Endodermal cell (in vitro differentiated cells): ENCODE measurements around the gene ZNF776. TPM values are rescaled to one million over a fixed set of nuclear protein-coding genes. Genes with fewer than 3 reads are reported as not detected.
"Not testable (repeated sequence)": the region's sequence is repeated elsewhere in the genome, so short reads cannot be mapped to it uniquely, and the experiment has no call there.

ENCODE experiments used
- DNase-seq: peaks from one replicate; pipeline ENCODE4 v3.0.0-alpha.2; 2017
- H3K27ac ChIP-seq: 2 replicates; pipeline ENCODE4 v1.5.1; 2013; ENCODE audit warnings: mild to moderate bottlenecking, low read depth, low read length, moderate library complexity
- H3K27me3 ChIP-seq: 2 replicates; pipeline ENCODE4 v1.6.1; 2013; ENCODE audit warnings: mild to moderate bottlenecking, low read length, moderate library complexity; ENCODE audit not compliant: insufficient read depth, control insufficient read depth, poor library complexity, severe bottlenecking
- H3K36me3 ChIP-seq: 2 replicates; pipeline ENCODE4 v1.7.0; 2013; ENCODE audit warnings: mild to moderate bottlenecking, low read length, moderate library complexity; ENCODE audit not compliant: control insufficient read depth, insufficient read depth
- H3K4me1 ChIP-seq: one replicate; pipeline ENCODE4 v1.7.0; 2013; ENCODE audit warnings: low read length; ENCODE audit not compliant: control insufficient read depth, insufficient read depth
- H3K4me3 ChIP-seq: 2 replicates; pipeline ENCODE4 v1.5.1; 2013; ENCODE audit warnings: mild to moderate bottlenecking, low read length, moderate library complexity
- H3K9ac ChIP-seq: 2 replicates; pipeline ENCODE4 v1.6.1; 2013; ENCODE audit warnings: mild to moderate bottlenecking, low read length, moderate library complexity; ENCODE audit not compliant: poor library complexity, severe bottlenecking; ENCODE audit errors: extremely low read depth
- H3K9me3 ChIP-seq: 2 replicates; pipeline ENCODE4 v1.6.1; 2013; ENCODE audit warnings: mild to moderate bottlenecking, low read length, moderate library complexity; ENCODE audit not compliant: control insufficient read depth
- H3K27ac Mint-ChIP-seq: 2 replicates; pipeline ENCODE4 v1.8.0; 2020; ENCODE audit warnings: mixed read lengths
- H3K27me3 Mint-ChIP-seq: 2 replicates; pipeline ENCODE4 v1.8.0; 2021; ENCODE audit warnings: mild to moderate bottlenecking, mixed read lengths; ENCODE audit not compliant: insufficient read depth
- H3K36me3 Mint-ChIP-seq: 2 replicates; pipeline ENCODE4 v1.8.0; 2020; ENCODE audit warnings: low read depth, mixed read lengths
- H3K4me1 Mint-ChIP-seq: 2 replicates; pipeline ENCODE4 v1.8.0; 2020; ENCODE audit warnings: mixed read lengths
- H3K4me3 Mint-ChIP-seq: 2 replicates; pipeline ENCODE4 v1.8.0; 2020; ENCODE audit warnings: mild to moderate bottlenecking, moderate library complexity, mixed read lengths
- H3K9me3 Mint-ChIP-seq: 2 replicates; pipeline ENCODE4 v1.8.0; 2020; ENCODE audit warnings: mild to moderate bottlenecking, mixed read lengths
- CTCF ChIP-seq: fragments of 200-600 bp; sonication (generic); conservative IDR thresholded peaks from 2 replicates; pipeline ENCODE4 v1.5.0; 2021; ENCODE audit warnings: antibody characterized with exemption, mild to moderate bottlenecking
- WGBS, 2 experiments: methylation state at CpG; one replicate each; pipeline versions ENCODE4 v1.1.5 to v1.1.7; 2013; ENCODE audit warnings: missing lambda C conversion rate in 2 of 2, mixed read lengths in 1 of 2; ENCODE audit not compliant: insufficient coverage in 1 of 2, insufficient read length in 1 of 2; 5-methylcytosine and 5-hydroxymethylcytosine counted together
- total RNA-seq, 2 donors: library from RNA; stranded (reverse); fragmentation: NEBNext Ultra II Directional in 1 of 2; extraction: Animal tissue kit (Norgen Biotek cat#: 25700) in 1 of 2; gene quantifications; 2 replicates in 1 of 2; 3 replicates in 1 of 2; pipeline ENCODE4 v1.2.1, GENCODE V29; 2021

The ZNF776 gene
- total RNA-seq, 2 donors from 2014 or later = 16.2 to 21.4 TPM

DNA sequence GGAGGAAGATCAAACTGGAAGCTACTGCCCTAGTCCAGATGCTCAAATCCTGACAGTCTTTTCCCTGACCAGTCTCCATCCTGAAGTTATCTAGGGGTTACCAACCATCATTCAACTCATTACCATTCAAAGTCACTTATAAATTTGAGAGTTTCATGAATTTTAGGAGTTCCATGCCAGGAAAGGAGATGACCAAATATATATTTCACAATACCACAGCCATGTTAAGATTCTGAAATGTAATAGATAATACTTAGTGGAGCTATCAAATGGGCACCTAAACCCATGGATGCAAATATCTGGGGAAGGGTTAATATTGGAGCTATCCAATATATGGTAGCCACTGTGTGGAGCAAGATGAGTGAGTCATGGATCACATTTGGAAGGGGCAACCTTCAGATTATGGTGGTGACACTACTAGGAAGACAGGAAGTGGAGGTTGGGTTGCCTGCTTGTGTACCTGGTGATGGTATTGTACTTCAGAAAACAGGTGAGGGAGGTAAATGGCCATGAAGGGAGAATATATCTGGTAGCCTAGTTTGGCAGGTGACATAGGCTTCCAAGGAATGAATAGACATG is 41.6 kb downstream of the ZNF776 start:
- H3K9me3 Mint-ChIP-seq = peaks cover 3% of the 10 kb centered on the region
- peaks cover 43% of the 10 kb centered on the region for H3K36me3 ChIP-seq
- H3K4me1 ChIP-seq = no peaks in the 10 kb centered on the region
- H3K4me1 Mint-ChIP-seq = no peaks in the 10 kb centered on the region
- no peak overlapping the region for H3K27ac ChIP-seq
- H3K4me3 ChIP-seq = no peak overlapping the region
- no peak overlapping the region for H3K4me3 Mint-ChIP-seq
- DNase-seq = no peak
- no peak overlapping the region for H3K27ac Mint-ChIP-seq
- H3K36me3 Mint-ChIP-seq = peaks cover 62% of the 10 kb centered on the region
- no peaks in the 10 kb centered on the region for H3K27me3 Mint-ChIP-seq
- no peak overlapping the region for H3K9ac ChIP-seq
- H3K27me3 ChIP-seq = no peaks in the 10 kb centered on the region
- no peak for TF ChIP-seq CTCF
- no peaks in the 10 kb centered on the region for H3K9me3 ChIP-seq

DNA sequence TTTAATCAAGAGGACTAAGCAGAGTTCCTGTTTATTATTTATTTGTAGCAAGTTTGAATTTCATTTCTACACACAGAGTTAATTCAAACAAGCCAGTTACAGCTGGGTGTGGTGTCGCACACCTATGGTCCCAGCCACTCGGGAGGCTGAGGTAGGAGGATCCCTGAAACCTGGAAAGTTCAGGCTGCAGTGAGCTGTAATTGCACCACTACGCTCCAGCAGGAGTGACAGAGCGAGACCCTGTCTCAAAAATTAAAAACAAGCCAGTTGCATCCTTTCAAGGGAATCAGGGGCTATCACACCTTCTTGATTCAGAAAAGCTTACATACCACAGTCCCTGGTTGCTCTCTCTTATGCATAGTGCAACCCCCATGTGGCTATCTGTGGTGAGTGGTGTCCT is 42.7 kb downstream of the ZNF776 start:
- Mint-ChIP-seq H3K4me1 (no peaks in the 10 kb centered on the region), H3K9me3 (peaks cover 3% of the 10 kb centered on the region), H3K4me3 (no peak overlapping the region), H3K27me3 (no peaks in the 10 kb centered on the region), H3K27ac (no peak overlapping the region), H3K36me3 (peaks cover 61% of the 10 kb centered on the region)
- Histone ChIP-seq H3K27ac (no peak overlapping the region), H3K27me3 (no peaks in the 10 kb centered on the region), H3K9ac (no peak overlapping the region), H3K4me1 (no peaks in the 10 kb centered on the region), H3K36me3 (peaks cover 46% of the 10 kb centered on the region), H3K9me3 (no peaks in the 10 kb centered on the region), H3K4me3 (no peak overlapping the region)
- TF ChIP-seq CTCF = no peak
- 93% methylated on average over 4 of the region's 4 CpGs for WGBS, 2 experiments
- DNase-seq = no peak

GRCh38 chr19:57796580-57796979 is 50.0 kb downstream of the ZNF776 start:
- not testable (repeated sequence) for H3K27ac ChIP-seq, H3K9ac ChIP-seq, H3K4me3 ChIP-seq, H3K27me3 ChIP-seq, H3K4me3 Mint-ChIP-seq, H3K9me3 Mint-ChIP-seq, DNase-seq, H3K9me3 ChIP-seq, H3K4me1 ChIP-seq, H3K27me3 Mint-ChIP-seq, H3K27ac Mint-ChIP-seq
- H3K36me3 ChIP-seq = peaks cover 31% of the 10 kb centered on the region
- 89% methylated on average over 1 of the region's 1 CpG; no CpG with 5 or more reads in 1 of the 2 experiments for WGBS, 2 experiments
- Mint-ChIP-seq H3K4me1 (peaks cover 22% of the 10 kb centered on the region), H3K36me3 (peaks cover 15% of the 10 kb centered on the region)

- Mint-ChIP-seq H3K27ac (peak overlapping the region; percentile 36), H3K27me3 (no peaks in the 10 kb centered on the region), H3K4me3 (no peak overlapping the region), H3K4me1 (peaks cover 47% of the 10 kb centered on the region), H3K9me3 (no peaks in the 10 kb centered on the region), H3K36me3 (peaks cover 8% of the 10 kb centered on the region)
- Histone ChIP-seq H3K27me3 (no peaks in the 10 kb centered on the region), H3K4me1 (peaks cover 8% of the 10 kb centered on the region), H3K4me3 (no peak overlapping the region), H3K27ac (no peak overlapping the region), H3K36me3 (peaks cover 16% of the 10 kb centered on the region), H3K9me3 (peaks cover 2% of the 10 kb centered on the region), H3K9ac (no peak overlapping the region)
- no peak for TF ChIP-seq CTCF
- DNase-seq = no peak
- 71 to 86% methylated on average over 5 of the region's 5 CpGs for WGBS, 2 experiments
Observed at GRCh38 chr19:57800696-57801095, 54.1 kb downstream of the ZNF776 start.
